GM10266 (cell line): ENCODE results near the gene LBR.

Source experiments
- DNase-seq: peaks from one replicate; pipeline ENCODE4 v3.0.0; 2012; ENCODE audit errors: extremely low spot score
- TF ChIP-seq, protein P1 (sequence below): IDR thresholded peaks from 2 replicates; pipeline ENCODE4 v1.5.1; 2012; ENCODE audit warnings: mild to moderate bottlenecking, low read depth; ENCODE audit not compliant: control insufficient read depth, insufficient read depth; ENCODE audit errors: missing control alignments

Gene LBR

DNA sequence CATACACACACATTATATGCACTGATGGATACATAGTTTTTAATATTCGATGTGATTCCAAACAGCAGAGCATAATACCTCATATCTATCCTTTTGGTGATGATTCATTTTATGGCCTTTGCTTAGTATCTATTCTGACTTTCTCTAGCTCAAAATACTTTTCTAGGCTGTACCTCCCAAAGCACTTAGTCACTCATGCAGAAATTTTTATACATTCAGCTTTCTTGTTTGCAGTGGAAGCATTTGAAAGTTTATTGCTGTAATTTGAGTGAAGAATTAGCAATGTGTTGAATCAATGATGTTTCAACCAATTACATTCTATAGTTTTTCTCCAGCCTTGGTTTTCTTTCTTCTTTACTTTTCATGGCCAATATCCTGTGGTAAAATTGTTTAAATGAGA, 66.7 kb downstream of the LBR start:
- TF ChIP-seq, protein P1, sequence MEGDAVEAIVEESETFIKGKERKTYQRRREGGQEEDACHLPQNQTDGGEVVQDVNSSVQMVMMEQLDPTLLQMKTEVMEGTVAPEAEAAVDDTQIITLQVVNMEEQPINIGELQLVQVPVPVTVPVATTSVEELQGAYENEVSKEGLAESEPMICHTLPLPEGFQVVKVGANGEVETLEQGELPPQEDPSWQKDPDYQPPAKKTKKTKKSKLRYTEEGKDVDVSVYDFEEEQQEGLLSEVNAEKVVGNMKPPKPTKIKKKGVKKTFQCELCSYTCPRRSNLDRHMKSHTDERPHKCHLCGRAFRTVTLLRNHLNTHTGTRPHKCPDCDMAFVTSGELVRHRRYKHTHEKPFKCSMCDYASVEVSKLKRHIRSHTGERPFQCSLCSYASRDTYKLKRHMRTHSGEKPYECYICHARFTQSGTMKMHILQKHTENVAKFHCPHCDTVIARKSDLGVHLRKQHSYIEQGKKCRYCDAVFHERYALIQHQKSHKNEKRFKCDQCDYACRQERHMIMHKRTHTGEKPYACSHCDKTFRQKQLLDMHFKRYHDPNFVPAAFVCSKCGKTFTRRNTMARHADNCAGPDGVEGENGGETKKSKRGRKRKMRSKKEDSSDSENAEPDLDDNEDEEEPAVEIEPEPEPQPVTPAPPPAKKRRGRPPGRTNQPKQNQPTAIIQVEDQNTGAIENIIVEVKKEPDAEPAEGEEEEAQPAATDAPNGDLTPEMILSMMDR = no peak
- DNase-seq = no peak

DNA sequence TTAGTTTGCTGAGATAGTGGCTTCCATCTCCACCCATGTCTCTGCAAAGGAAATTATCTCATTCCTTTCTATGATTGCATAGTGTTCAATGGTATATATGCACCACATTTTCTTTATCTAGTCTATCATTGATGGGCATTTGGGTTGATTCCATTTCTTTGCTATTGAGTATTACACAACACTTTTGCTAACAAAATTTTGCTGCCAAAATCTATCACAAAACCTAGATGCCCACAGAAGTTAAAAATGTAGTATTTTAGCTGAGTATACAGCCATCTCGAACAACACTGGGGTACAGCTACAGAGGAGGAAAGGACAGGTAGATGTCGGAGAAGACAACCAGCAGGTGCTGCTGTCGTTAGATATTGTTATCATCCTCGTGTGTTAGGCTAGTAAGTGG, 67.7 kb downstream of the LBR start:
- no peak for DNase-seq
- TF ChIP-seq, protein P1 = no peak

DNA sequence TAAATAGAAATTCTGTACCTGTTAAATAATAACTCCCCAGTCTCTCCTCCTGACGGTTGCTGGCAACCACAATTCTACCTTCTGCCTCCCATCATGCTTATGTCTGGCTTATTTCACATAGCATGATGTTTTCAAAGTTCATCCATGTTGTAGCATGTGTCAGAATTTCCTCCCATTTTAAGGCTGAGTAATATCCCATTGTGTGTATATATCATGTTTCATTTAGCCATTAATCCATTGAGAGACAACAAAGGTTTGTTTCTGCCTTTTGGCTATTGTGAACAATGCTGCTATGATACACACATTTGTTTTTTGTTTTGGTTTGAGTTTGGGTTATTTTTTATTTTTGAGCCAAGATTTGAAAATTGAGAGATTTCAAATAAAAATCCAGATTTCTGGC, 72.0 kb downstream of the LBR start:
- TF ChIP-seq, protein P1 = no peak
- no peak for DNase-seq

DNA sequence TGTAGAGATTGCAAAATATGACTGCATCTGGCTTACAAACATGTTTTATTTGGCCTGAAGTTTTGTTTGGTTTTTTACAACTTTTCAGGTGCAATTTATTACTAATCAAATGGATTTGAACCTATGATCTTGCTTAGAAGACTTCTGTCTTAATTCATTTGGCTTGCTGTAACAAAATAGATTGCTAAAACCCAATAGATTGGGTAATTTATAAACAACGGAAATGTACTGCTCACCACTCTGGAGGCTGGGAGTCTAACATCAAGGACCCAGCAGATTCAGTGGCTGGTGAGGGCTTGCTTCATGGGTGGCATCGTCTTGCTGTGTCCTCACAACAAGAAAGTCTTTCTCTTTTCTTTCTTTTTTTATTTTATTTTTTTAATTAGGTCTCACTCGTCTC, 72.9 kb downstream of the LBR start:
- TF ChIP-seq, protein P1 = no peak
- DNase-seq = no peak
